Prostate gland (tissue), 2 donors: ENCODE results near the gene GGN.

ENCODE experiments used
- CTCF ChIP-seq, 4 experiments: fragments of 200-600 bp in 2 of 4; fragments of 450-650 bp in 2 of 4; sonication (generic) in 2 of 4; IDR thresholded peaks; 1 replicate in 3 of 4; 2 replicates in 1 of 4; pipeline ENCODE4 v1.5.1; 2016 to 2019; ENCODE audit warnings: antibody characterized with exemption in 4 of 4, mild to moderate bottlenecking in 2 of 4, moderate library complexity in 2 of 4
- POLR2AphosphoS5 ChIP-seq: sonication (generic); formaldehyde crosslinking; IDR thresholded peaks from one replicate; pipeline ENCODE4 v1.6.1; 2017; ENCODE audit warnings: antibody characterized with exemption

- TF ChIP-seq CTCF (IDR thresholded peaks at IDR 0.05), result no peak
- TF ChIP-seq POLR2AphosphoS5, result no peak
Observed at GRCh38 chr19:38413416-38413815, 25.6 kb upstream of the GGN start.
